Measurements from ENCODE around the gene TMPRSS3.

Gene TMPRSS3

GRCh38 chr21:42387164-42387563, 8.7 kb downstream of the TMPRSS3 start:
- H3K4me3 ChIP-seq (ENCODE audit: control insufficient read depth, low read depth, low read length): no peak overlapping the region
- DNase-seq (ENCODE audit: low read depth): no peak
- no peak for TF ChIP-seq CTCF (conservative IDR thresholded peaks at IDR 0.05; ENCODE audit: control insufficient read depth, insufficient read depth, low read depth, low read length)

GRCh38 chr21:42386034-42386591, 9.7 kb downstream of the TMPRSS3 start:
- H3K4me3 ChIP-seq (ENCODE audit: control insufficient read depth, low read depth, low read length): no peak overlapping the region
- no peak for DNase-seq (ENCODE audit: low read depth)
- TF ChIP-seq CTCF (conservative IDR thresholded peaks at IDR 0.05; ENCODE audit: control insufficient read depth, insufficient read depth, low read depth, low read length): no peak

- TF ChIP-seq CTCF (conservative IDR thresholded peaks at IDR 0.05; ENCODE audit: control insufficient read depth, insufficient read depth, low read depth, low read length): no peak
- DNase-seq (ENCODE audit: low read depth): no peak
- H3K4me3 ChIP-seq (ENCODE audit: control insufficient read depth, low read depth, low read length): no peak overlapping the region
These were observed 10.2 kb downstream of the TMPRSS3 start for GRCh38 chr21:42385619-42386018.

GRCh38 chr21:42384989-42385388, 10.9 kb downstream of the TMPRSS3 start:
- DNase-seq (ENCODE audit: low read depth): no peak
- TF ChIP-seq CTCF (conservative IDR thresholded peaks at IDR 0.05; ENCODE audit: control insufficient read depth, insufficient read depth, low read depth, low read length): no peak
- no peak overlapping the region for H3K4me3 ChIP-seq (ENCODE audit: control insufficient read depth, low read depth, low read length)

- no peak for DNase-seq (ENCODE audit: low read depth)
- no peak for TF ChIP-seq CTCF (conservative IDR thresholded peaks at IDR 0.05; ENCODE audit: control insufficient read depth, insufficient read depth, low read depth, low read length)
- H3K4me3 ChIP-seq (ENCODE audit: control insufficient read depth, low read depth, low read length): no peak overlapping the region
These were observed 11.5 kb downstream of the TMPRSS3 start for GRCh38 chr21:42384156-42384945.

- TF ChIP-seq CTCF (conservative IDR thresholded peaks at IDR 0.05; ENCODE audit: control insufficient read depth, insufficient read depth, low read depth, low read length): no peak
- no peak for DNase-seq (ENCODE audit: low read depth)
- no peak overlapping the region for H3K4me3 ChIP-seq (ENCODE audit: control insufficient read depth, low read depth, low read length)
These were observed 12.5 kb downstream of the TMPRSS3 start for GRCh38 chr21:42383331-42383730.
